GM13977 (cell line): ENCODE data around the gene SLBP.

Experiments used
- DNase-seq: peaks from one replicate; pipeline ENCODE4 v3.0.0; 2012; ENCODE audit warnings: low spot score
- CTCF ChIP-seq: IDR thresholded peaks from 2 replicates; pipeline ENCODE4 v1.5.1; 2012; ENCODE audit warnings: mild to moderate bottlenecking, control low read depth; ENCODE audit not compliant: insufficient read depth; ENCODE audit errors: extremely low read depth, missing control alignments
- in situ Hi-C: fragments of 300-500 bp; cut with MboI; formaldehyde crosslinking; loops from one replicate; pipeline ENCODE4 v1.12.0; 2022; ENCODE audit warnings: low sequenced_read_pairs, low pct_unique_long_range_greater_than_20kb, mixed read lengths, inconsistent platforms; ENCODE audit not compliant: unreplicated experiment

The SLBP gene

DNA sequence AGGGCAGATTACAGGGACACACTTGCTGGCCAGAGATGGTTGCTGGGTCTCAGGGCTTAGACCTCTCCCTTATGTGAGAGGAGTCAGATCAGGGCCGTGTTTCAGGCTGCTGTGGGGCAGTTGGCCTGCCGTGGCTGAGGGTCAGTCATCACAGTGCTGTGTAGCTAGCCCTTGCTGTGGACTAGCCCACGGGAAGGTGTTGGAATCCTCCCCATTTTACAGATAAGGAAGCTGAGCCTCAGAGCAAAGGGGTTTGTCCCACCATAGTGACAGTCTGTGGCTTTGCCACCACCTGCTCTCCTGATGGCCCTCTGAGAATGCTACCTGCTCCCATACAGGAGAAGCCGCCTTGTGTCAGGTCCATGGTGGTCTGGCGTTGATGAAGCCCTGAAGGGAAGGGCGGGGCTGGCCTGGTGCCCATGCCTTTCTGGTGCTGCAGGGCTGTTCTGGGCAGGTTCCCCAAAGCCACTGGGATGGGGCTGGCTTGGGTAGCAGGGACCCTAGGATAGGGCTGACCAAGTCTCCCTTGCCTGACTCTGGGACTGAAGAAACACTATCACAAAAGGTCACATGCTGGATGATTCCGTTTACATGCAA, 25.6 kb downstream of the SLBP start:
- in situ Hi-C loops, result no loop called here
- TF ChIP-seq CTCF, result no peak
- DNase-seq, result no peak

- DNase-seq, result peak; percentile 10
- in situ Hi-C loops, result no loop called here
- TF ChIP-seq CTCF, result no peak
Measured at GRCh38 chr4:1685235-1686150, 26.6 kb downstream of the SLBP start.

DNA sequence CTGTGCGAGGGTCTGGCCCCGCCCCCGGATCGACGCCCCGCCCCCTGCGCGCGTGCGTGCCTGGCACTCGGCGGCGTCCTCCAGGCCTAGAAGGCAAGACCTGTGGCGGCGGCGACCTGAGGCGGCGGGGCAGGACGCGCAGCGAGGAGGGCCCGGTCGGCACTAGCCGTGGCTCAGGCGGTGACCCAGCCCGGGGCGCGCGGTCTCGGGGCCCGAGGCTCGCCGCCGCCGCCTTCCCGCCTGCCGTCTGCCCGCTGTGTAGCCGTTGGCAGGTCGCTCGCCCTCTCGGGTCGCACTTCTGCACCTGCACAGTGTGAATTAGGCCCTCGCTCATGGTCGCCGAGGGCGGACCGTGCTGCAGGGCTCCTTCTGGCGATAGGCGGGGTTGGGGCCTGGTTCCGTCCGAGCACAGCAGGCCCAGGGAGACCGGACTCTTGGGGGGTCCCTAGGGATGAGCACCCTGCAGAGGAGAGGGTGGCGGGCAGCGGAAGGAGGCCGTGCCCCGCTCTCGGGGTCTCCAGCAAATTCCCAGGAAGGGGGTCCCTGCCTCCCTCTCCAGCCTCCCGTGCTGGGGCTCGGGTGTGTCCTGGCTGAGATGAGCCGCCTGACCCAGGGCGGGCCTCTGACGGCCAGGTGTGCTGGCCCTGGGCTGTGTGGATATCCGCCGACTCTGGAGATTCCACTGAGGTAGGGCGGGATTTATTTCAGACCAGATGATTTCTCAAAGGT, 27.4 kb downstream of the SLBP start:
- no peak for TF ChIP-seq CTCF
- DNase-seq, result no peak

DNA sequence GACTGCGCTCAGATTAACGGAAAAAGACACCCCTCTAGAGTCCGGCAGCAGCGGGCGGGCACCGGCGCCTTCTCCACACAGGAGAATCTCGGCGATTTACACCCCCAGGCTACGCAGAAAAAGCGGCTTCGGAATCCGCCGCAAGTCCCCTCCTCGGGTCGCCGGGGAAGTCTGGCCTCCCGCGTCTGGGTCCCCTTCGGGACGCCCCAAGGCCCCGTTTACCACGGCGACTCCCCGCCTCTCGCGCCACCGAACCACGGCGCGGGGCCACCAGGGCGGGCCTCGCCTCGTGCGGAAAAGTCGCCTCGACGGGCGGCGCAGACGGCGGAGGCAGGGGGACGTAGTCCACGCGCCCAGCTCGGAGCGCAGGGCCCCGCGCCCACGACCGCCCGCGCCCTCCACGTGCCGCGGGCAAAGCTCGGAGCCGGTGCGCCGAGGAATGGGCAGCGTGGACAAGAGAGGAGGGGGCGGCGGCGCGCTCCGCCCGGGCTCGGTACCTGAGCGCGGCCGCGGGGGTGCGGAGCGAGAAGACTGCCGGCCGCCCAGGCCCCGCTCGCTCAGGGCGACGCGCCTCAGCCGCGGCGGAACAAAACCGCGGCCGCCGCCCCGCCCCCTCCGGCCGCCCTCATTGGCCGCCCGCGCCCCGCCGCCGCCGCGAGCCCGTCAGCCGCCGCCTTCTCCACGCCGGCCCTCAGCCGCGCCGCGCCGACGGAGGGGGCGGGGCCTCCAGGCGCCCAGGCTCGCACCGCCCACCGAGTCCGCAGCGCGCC, 28.2 kb downstream of the SLBP start, which contains the start of gene FAM53A:
Gene FAM53A, minus strand, starts transcription at position 578 of the 770 bp plus-strand sequence. CDS start 15,572 bp downstream, outside the sequence.
- in situ Hi-C loops, result no loop called here
- DNase-seq, result peak; percentile 98
- peak; percentile 12 for TF ChIP-seq CTCF

More for the DNA sequence above, 27.4 kb downstream of the SLBP start:
- in situ Hi-C loops, result no loop called here

GRCh38 chr4:1683261-1683735, 28.8 kb downstream of the SLBP start:
- no peak for TF ChIP-seq CTCF
- DNase-seq, result peak; percentile 42
- in situ Hi-C loops, result no loop called here

GRCh38 chr4:1682860-1683259, 29.3 kb downstream of the SLBP start:
- no peak for DNase-seq
- in situ Hi-C loops, result no loop called here
- no peak for TF ChIP-seq CTCF
